Spinal cord (tissue), 10 donors: ENCODE data around the gene COX11. TPM values are rescaled to one million over a fixed set of nuclear protein-coding genes. Genes with fewer than 3 reads are reported as not detected.

Source experiments
- DNase-seq, 6 donors: peaks; one replicate each; pipeline versions ENCODE4 v3.0.0 to v3.0.0-alpha.2; 2013 to 2015; ENCODE audit warnings: low spot score in 6 of 6, low read depth in 4 of 6
- H3K27ac ChIP-seq: one replicate; pipeline ENCODE4 v1.5.1; 2013; ENCODE audit warnings: low read depth, low read length, control low read depth
- H3K27me3 ChIP-seq: one replicate; pipeline ENCODE4 v1.6.1; 2013; ENCODE audit warnings: low read length; ENCODE audit not compliant: control insufficient read depth, insufficient read depth
- H3K36me3 ChIP-seq: one replicate; pipeline ENCODE4 v1.6.1; 2013; ENCODE audit warnings: low read length; ENCODE audit not compliant: control insufficient read depth, insufficient read depth
- H3K4me1 ChIP-seq: one replicate; pipeline ENCODE4 v1.6.1; 2013; ENCODE audit warnings: low read length; ENCODE audit not compliant: control insufficient read depth, insufficient read depth
- H3K4me3 ChIP-seq: one replicate; pipeline ENCODE4 v1.5.1; 2013; ENCODE audit warnings: low read depth, low read length, control low read depth
- H3K9me3 ChIP-seq: one replicate; pipeline ENCODE4 v1.6.1; 2013; ENCODE audit warnings: low read length; ENCODE audit not compliant: control insufficient read depth, insufficient read depth
- WGBS: methylation state at CpG from one replicate; pipeline ENCODE4 v1.1.5; 2013; ENCODE audit warnings: missing lambda C conversion rate; ENCODE audit not compliant: insufficient coverage; 5-methylcytosine and 5-hydroxymethylcytosine counted together
- long read RNA-seq, 4 donors: transcript quantifications; one replicate each; lab custom pipeline, GENCODE V29; 2026
- polyA plus RNA-seq, 2 donors: library from polyadenylated mRNA; unstranded; fragments of 120-200 nt; gene quantifications; one replicate each; pipeline ENCODE4 v1.2.1, GENCODE V29; 2013; ENCODE audit not compliant: insufficient read length in 2 of 2
- total RNA-seq, 2 donors: library from RNA; depleted of rRNA in 1 of 2; stranded (reverse); fragments of 120-200 nt in 1 of 2; fragments of >200 nt in 1 of 2; gene quantifications; one replicate each; pipeline versions ENCODE4 v1.2.3 to v1.2.4, GENCODE V29; 2013 to 2014
- donor health status: healthy.

Gene COX11
- total RNA-seq = 10 to 100 TPM; 66.5 to 81.0 TPM
- 10 to 100 TPM; 76.0 to 78.4 TPM for polyA plus RNA-seq
- long read RNA-seq, donor 1, transcript COX11-202 (3 exons, 1,108 nt) = minor isoform, 19 of 88 reads
- long read RNA-seq, donor 1, transcript COX11-201 (4 exons, 2,497 nt) = minor isoform, 15 of 88 reads
- long read RNA-seq, donor 1, transcript COX11-203 (1 exons, 3,244 nt) = major isoform, 44 of 88 reads
- long read RNA-seq, donor 1, partial matches to known transcripts = 5 of 88 reads
- long read RNA-seq, donor 1, other reads (novel, unspliced or antisense) = 0 of 88 reads
- long read RNA-seq, donor 2, partial matches to known transcripts = 0 of 8 reads
- long read RNA-seq, donor 2, other reads (novel, unspliced or antisense) = 0 of 8 reads
- long read RNA-seq, donor 3, transcript COX11-201 (4 exons, 2,497 nt) = major isoform, 7 of 11 reads
- long read RNA-seq, donor 3, partial matches to known transcripts = 0 of 11 reads
- long read RNA-seq, donor 3, other reads (novel, unspliced or antisense) = 0 of 11 reads
- long read RNA-seq, donor 4, transcript COX11-203 (1 exons, 3,244 nt) = major isoform, 54 of 94 reads
- long read RNA-seq, donor 4, transcript COX11-201 (4 exons, 2,497 nt) = minor isoform, 9 of 94 reads
- long read RNA-seq, donor 4, transcript COX11-202 (3 exons, 1,108 nt) = minor isoform, 11 of 94 reads
- long read RNA-seq, donor 4, partial matches to known transcripts = 16 of 94 reads
- long read RNA-seq, donor 4, other reads (novel, unspliced or antisense) = 0 of 94 reads

- WGBS = under 1% methylated on average over 57 of the region's 57 CpGs
Observed at GRCh38 chr17:54968262-54968987, at the start of gene COX11, which contains the start of gene STXBP4. COX11 (minus strand) TSS chr17:54968654; CDS start chr17:54968646, 8 bp downstream. STXBP4 (plus strand) TSS chr17:54968765; CDS start chr17:54986220, 17,455 bp downstream.

GRCh38 chr17:55005520-55005919 is 37.1 kb upstream of the COX11 start:
- H3K27ac ChIP-seq = no peak overlapping the region
- no peak overlapping the region for H3K4me3 ChIP-seq
- H3K27me3 ChIP-seq = no peaks in the 10 kb centered on the region
- DNase-seq = no peak
- peaks cover 3% of the 10 kb centered on the region for H3K9me3 ChIP-seq
- peaks cover 3% of the 10 kb centered on the region for H3K36me3 ChIP-seq
- no peaks in the 10 kb centered on the region for H3K4me1 ChIP-seq
- WGBS = no CpG with 5 or more reads among the region's 1 CpG

More at GRCh38 chr17:54968262-54968987, at the start of gene COX11, which contains the start of gene STXBP4:
- no peaks in the 10 kb centered on the region for H3K4me1 ChIP-seq
- no peaks in the 10 kb centered on the region for H3K9me3 ChIP-seq
- peak within 1 kb of the TSS; percentile 93 for H3K27ac ChIP-seq
- DNase-seq = peak; percentile 97 to 99 (median 98)
- H3K36me3 ChIP-seq = no peaks in the 10 kb centered on the region
- peak within 1 kb of the TSS; percentile 90 for H3K4me3 ChIP-seq
- no peaks in the 10 kb centered on the region for H3K27me3 ChIP-seq

GRCh38 chr17:55004484-55004883 is 36.0 kb upstream of the COX11 start:
- H3K36me3 ChIP-seq = peaks cover 3% of the 10 kb centered on the region
- WGBS = 75% methylated on average over 3 of the region's 5 CpGs
- no peak overlapping the region for H3K4me3 ChIP-seq
- H3K9me3 ChIP-seq = peaks cover 3% of the 10 kb centered on the region
- H3K4me1 ChIP-seq = no peaks in the 10 kb centered on the region
- H3K27me3 ChIP-seq = no peaks in the 10 kb centered on the region
- no peak overlapping the region for H3K27ac ChIP-seq
- no peak for DNase-seq

- Histone ChIP-seq H3K27me3 (no peaks in the 10 kb centered on the region), H3K36me3 (peaks cover 3% of the 10 kb centered on the region), H3K9me3 (peaks cover 3% of the 10 kb centered on the region), H3K4me3 (no peak overlapping the region), H3K4me1 (no peaks in the 10 kb centered on the region), H3K27ac (no peak overlapping the region)
- no peak for DNase-seq
Observed at GRCh38 chr17:55002458-55002857, 34.0 kb upstream of the COX11 start.

GRCh38 chr17:54996441-54996840 is 28.0 kb upstream of the COX11 start:
- H3K4me1 ChIP-seq = no peaks in the 10 kb centered on the region
- H3K27me3 ChIP-seq = no peaks in the 10 kb centered on the region
- H3K4me3 ChIP-seq = no peak overlapping the region
- no peak overlapping the region for H3K27ac ChIP-seq
- no CpG with 5 or more reads among the region's 1 CpG for WGBS
- no peaks in the 10 kb centered on the region for H3K9me3 ChIP-seq
- DNase-seq = no peak
- H3K36me3 ChIP-seq = no peaks in the 10 kb centered on the region

GRCh38 chr17:54992797-54993639 is 24.6 kb upstream of the COX11 start:
- H3K27ac ChIP-seq = no peak overlapping the region
- no peak overlapping the region for H3K4me3 ChIP-seq
- H3K27me3 ChIP-seq = no peaks in the 10 kb centered on the region
- DNase-seq = peak in 5 of 6 donors; percentile 33 to 92 (median 53)
- H3K4me1 ChIP-seq = no peaks in the 10 kb centered on the region
- no peaks in the 10 kb centered on the region for H3K36me3 ChIP-seq
- H3K9me3 ChIP-seq = no peaks in the 10 kb centered on the region
- no CpG with 5 or more reads among the region's 8 CpGs for WGBS

- no peaks in the 10 kb centered on the region for H3K9me3 ChIP-seq
- no peaks in the 10 kb centered on the region for H3K4me1 ChIP-seq
- H3K36me3 ChIP-seq = no peaks in the 10 kb centered on the region
- H3K27me3 ChIP-seq = no peaks in the 10 kb centered on the region
- H3K4me3 ChIP-seq = no peak overlapping the region
- no peak overlapping the region for H3K27ac ChIP-seq
- no peak for DNase-seq
- no CpG with 5 or more reads among the region's 1 CpG for WGBS
Observed at GRCh38 chr17:54991567-54991966, 23.1 kb upstream of the COX11 start.

GRCh38 chr17:54990118-54990517 is 21.7 kb upstream of the COX11 start:
- H3K9me3 ChIP-seq = no peaks in the 10 kb centered on the region
- no peaks in the 10 kb centered on the region for H3K4me1 ChIP-seq
- DNase-seq = no peak
- no peak overlapping the region for H3K27ac ChIP-seq
- no peak overlapping the region for H3K4me3 ChIP-seq
- no peaks in the 10 kb centered on the region for H3K27me3 ChIP-seq
- H3K36me3 ChIP-seq = no peaks in the 10 kb centered on the region
- WGBS = 71% methylated on average over 3 of the region's 4 CpGs

- H3K4me1 ChIP-seq = no peaks in the 10 kb centered on the region
- no peaks in the 10 kb centered on the region for H3K9me3 ChIP-seq
- H3K27ac ChIP-seq = no peak overlapping the region
- no peaks in the 10 kb centered on the region for H3K36me3 ChIP-seq
- peak in 1 of 6 donors; percentile 63 for DNase-seq
- H3K4me3 ChIP-seq = no peak overlapping the region
- H3K27me3 ChIP-seq = no peaks in the 10 kb centered on the region
- no CpG with 5 or more reads among the region's 1 CpG for WGBS
Observed at GRCh38 chr17:54985476-54985875, 17.0 kb upstream of the COX11 start.
